ENCODE results near the gene PRRT1B.

The PRRT1B gene

GRCh38 chr9:131580358-131580757 is 35.0 kb downstream of the PRRT1B start:
- no peak for DNase-seq (ENCODE audit: low read depth)

DNA sequence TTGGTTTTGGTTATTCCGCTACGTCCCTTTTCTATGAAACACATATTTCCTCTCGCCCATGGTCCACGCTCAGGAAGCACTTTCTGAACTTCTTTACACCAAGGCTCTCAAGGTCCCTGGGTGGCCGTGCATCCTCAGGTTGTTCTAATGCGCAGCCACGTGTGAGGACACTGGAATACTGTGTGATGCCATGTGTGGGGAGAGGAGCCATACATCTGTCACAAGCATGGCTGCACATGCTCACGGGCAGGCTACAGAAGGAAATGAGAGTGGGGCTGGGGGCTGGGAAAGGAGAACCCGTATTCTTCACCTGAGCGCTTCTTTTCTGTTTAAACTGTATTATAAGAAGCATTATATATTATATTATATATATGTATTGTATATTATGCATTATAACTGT is 36.7 kb downstream of the PRRT1B start:
- DNase-seq (ENCODE audit: low read depth) = no peak

DNA sequence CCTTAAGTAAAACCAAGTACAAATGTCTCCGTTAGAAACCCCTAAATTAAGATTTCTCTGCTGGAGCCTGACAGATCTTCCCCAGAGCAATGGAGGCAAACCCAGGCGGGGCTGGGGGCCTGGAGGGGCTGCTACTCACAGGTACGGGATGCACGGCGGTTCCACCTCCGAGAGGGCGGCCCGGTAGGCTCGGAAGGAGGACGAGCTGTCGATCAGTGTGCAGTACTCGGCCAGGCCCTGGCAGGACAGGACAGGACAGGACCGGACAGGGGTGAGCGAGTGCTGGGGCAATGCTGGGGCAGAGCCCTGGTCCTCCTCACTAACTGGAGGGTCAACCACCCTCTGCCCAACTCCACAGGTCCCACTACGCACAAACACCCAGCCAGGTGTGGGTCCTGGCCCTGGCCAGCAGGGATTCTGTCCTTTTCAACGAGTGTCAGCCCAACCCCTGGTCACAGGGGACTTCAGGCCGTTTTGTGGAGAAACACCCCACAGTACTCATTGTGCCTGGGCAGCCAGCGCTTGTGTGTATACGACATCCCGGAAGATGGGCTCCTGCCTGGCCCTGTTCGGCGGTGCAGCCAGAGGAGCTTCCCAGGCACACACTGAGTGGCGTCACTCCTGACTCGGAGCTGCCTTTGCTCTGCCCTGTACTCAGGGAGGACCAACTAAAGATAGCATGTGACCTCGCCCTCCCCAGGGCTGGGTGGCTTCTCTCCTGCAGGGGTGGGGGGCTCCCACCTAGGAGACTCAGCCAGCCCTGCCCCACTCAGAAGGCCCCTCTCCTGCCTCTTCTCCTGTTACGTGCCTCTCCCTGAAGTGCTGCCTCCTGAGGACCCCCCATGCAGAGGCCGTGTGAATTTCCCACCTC is 37.4 kb downstream of the PRRT1B start:
- no peak for DNase-seq (ENCODE audit: low read depth)

- no peak for DNase-seq (ENCODE audit: low read depth)
Measured at GRCh38 chr9:131583337-131583645, 38.0 kb downstream of the PRRT1B start.

GRCh38 chr9:131583836-131584555 is 38.7 kb downstream of the PRRT1B start:
- no peak for DNase-seq (ENCODE audit: low read depth)

GRCh38 chr9:131584858-131585257 is 39.5 kb downstream of the PRRT1B start:
- DNase-seq (ENCODE audit: low read depth) = no peak

DNA sequence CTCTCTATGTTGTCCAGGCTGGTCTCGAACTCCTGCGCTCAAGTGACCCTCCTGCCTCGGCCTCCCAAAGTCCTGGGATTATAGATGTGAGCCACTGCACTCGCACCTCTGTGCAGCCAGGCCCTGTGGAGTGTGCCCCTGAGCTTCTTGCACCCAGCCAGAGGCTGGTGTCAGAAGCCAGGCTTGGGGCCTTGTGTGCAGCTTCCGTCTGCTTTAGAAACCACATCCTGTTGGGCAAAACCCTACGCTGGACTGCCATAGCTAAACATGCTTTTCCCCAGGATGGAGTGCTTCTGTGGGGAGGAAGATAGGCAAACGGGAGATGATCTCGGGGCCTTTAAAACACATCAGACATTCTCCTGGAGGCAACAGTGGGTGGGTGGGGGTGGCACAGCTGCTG is 40.1 kb downstream of the PRRT1B start:
- DNase-seq (ENCODE audit: low read depth) = peak; percentile 42

- no peak for DNase-seq (ENCODE audit: low read depth)
Measured at GRCh38 chr9:131587331-131587730, 42.0 kb downstream of the PRRT1B start.

DNA sequence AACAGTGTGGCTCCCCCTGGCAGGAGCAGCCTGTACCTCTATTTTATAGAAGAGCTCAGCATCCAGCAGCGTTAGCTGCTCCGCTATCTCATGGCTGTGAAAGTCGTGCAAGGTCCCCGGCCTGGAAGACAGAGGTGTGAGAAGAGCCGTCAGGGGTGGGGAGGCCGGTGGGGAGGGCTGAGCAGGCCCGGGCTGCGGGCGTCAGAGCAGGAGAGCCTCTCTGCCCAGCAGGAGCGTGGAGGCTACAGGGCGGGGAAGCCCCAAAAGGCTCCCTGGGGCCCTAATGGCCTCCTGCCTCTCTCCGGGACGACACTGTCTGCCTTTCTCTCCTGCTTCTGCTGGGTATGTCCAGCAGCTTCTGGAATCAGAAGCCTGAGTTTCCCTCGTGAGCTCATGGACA is 42.6 kb downstream of the PRRT1B start:
- no peak for DNase-seq (ENCODE audit: low read depth)

DNA sequence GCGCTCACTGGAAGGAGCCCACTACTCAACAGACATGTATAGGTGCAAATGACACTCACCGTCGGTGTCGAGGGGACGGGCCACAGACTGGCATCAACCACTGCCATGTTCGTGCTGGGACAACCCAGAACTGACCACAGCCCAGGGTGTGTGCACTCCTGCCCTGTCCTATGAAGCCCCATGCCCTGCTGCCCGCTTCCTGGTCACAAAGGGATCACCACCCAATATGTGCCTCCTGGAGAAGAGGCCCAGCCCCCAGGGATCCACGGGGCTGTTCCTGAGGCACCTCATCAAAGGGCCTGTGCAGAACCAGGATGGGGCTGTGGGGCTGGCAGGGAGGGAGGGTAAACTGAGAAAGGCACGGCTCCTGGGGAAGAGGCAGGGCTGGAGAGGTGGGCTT is 43.1 kb downstream of the PRRT1B start:
- no peak for DNase-seq (ENCODE audit: low read depth)

GRCh38 chr9:131589124-131589711 is 43.9 kb downstream of the PRRT1B start:
- no peak for DNase-seq (ENCODE audit: low read depth)

- no peak for DNase-seq (ENCODE audit: low read depth)
Measured at GRCh38 chr9:131589993-131590392, 44.7 kb downstream of the PRRT1B start.

DNA sequence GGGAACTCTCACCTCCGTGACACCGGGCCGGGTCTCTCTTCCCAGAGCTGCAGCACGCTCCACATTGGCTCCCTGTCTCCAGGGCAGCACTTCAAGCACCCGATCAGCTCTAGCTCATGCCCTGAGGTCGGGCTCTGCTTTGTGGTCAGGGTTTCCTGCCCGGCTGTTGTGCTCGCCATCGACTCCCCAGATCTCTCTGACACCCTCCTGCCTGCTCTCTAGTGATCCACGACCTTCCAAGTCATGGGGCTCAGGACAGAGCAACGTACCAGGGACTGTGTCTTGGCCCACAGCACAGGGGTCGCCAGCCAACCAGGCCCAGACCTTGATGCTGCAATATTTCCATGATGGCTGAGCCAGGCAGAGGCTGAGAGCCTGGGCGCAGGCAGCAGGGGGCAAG is 45.1 kb downstream of the PRRT1B start:
- no peak for DNase-seq (ENCODE audit: low read depth)

- peak; percentile 59 for DNase-seq (ENCODE audit: low read depth)
Measured at GRCh38 chr9:131590907-131591844, 45.9 kb downstream of the PRRT1B start.

DNA sequence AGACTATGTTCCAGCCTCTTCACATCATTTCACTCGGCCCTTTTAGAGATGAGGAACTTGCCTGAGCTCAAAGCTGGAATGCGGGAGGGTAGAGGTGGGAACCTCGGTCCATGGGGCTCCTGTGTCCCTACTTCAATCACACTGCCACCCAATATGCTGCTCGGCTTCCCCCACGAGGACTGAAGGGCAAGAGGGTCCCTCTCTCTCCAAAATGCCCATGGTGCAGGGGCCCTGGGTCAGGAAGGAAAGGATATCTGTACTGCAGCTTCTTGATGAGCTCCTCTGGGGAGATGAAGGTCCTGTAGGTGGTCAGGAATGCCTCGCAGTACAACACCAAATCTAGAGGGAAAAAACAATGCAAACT is 46.5 kb downstream of the PRRT1B start:
- DNase-seq (ENCODE audit: low read depth) = no peak

DNA sequence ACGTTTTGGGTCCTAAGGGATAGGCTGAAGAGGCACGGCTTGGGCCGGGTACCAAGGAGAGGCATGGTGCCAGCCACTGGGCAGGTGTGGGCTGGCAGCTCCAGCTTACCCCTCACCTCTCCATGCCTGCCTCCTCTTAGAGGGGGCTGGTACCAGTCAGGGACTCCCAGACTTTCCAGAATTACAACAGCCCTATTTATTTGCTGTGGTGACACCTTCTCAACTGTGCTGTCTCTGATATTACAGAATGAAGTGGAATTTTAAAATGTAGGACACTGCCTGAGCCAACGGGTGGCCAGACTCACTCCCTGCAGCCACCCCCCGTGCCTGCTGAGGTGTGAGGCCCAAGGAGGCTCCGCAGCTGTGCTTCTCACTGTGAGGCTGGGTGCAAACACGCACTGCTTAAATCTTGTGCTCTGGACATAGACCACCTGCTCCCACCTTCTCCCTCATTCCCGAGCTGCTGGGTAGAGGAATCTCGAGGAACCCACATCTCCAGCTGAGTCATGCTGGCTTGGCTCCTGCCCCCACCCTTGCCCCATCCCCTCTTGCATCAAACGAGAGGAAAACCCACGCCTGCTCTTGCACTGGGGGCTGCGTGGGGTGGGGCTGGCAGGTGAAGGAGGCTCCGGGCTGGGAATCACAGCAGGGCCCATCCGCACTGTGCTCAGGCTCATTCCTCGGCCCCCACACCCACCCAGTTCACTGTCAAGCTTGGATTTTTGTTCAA is 47.9 kb downstream of the PRRT1B start:
- no peak for DNase-seq (ENCODE audit: low read depth)

- DNase-seq (ENCODE audit: low read depth) = no peak
Measured at GRCh38 chr9:131593936-131594665, 48.8 kb downstream of the PRRT1B start.

DNA sequence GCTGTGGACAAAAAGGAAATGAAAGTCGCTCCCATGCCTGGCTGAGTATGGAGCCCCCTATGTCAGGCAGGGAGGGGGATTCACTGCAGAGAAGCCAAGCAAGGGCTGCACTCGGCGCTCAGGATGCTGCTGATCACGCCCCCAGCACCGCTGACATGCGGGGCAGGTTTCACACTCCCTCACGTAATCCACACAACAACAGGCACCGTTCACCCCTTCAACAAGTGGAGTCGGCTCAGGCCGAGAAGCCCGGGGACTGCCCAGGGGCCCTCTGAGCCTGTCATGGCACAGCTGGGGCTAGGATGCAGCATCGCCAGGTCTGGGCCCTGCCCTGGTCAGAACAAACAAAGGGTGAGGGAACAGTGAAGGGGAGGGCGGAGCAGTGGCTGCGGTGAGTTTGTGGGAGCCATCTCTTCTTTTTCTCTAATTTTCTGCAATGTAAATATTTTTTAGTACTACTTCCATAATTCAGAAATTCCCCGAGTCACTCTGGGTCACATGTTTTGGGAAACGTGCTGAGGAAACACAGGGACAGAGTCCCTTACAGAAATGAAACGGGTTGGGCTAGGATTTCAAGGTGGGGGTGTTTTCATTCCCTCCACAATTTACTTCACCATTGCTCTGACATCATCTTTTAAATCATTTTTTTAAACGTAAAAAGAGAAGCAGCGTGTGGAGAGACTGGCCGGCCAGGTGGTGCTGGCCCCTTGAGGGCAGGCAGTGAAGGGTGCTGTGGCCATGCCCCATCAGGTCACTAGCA is 49.8 kb downstream of the PRRT1B start:
- no peak for DNase-seq (ENCODE audit: low read depth)

DNA sequence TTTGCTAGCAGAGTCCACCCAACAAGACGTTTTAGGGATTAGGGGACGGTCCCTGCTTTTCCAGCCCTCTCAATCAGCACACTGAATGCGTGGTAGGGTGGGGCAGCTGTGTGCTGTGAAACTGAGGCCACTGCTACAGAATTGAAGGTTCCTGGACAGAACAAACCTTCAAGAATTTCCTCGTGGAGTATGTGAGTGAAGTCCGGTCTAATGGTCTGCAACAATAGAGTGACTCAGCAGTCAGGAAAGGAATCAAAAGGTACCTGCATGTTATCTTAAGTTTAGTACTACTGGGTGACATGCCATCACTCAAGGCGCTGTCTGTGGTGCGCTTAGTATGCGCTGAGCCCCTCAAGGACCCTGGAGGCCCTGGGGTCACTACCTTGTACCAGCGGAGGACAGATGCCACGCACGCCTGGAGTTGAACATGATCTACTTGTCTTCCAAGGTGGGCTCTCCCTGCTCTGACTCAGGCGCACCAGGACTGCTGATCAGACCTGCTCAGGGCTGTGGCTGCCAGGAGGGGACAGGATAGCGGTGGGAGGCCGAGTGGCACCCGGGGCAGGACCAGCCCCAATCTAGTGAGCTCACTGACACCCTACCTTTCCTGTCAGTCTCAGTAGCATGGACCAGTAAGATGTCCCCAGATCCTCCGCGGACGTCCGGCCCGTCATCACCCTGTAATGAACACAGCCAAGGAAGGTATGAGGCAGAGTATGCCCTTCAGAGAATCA is 50.5 kb downstream of the PRRT1B start:
- DNase-seq (ENCODE audit: low read depth) = no peak

- DNase-seq (ENCODE audit: low read depth) = no peak
Measured at GRCh38 chr9:131596430-131596743, 51.1 kb downstream of the PRRT1B start.

All from activated T-helper 1 cell treated with Interleukin-2 at 50 U/mL for 16 hours (primary cell).